ENCODE results near the gene RNFT2.
"Not testable (repeated sequence)": the region's sequence is repeated elsewhere in the genome, so short reads cannot be mapped to it uniquely, and the experiment has no call there.

RNFT2 gene

DNA sequence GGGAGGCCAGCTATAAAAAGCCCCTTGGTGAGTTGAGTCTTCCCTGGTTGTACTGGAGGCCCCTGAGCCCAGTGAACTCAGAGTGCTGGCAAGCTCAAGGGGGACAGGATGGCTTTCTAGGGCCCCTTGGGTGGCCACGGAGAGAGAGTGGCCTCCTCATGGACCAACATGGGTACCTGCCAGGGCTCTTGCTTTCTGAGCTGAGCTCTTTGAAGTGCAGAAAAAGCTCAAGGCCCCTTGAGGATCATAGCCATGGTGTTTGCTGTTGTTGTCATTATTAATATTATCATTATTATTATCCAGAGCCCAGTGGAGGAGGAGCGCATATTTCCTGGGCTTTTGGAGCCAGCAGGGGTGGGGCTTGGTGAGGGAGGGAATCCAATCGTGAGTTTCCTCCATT, 6.7 kb downstream of the RNFT2 start:
- H3K27me3 Mint-ChIP-seq (ENCODE audit: low read depth), result no peaks in the 10 kb centered on the region
- no peak overlapping the region for H3K27ac Mint-ChIP-seq
- H3K4me1 Mint-ChIP-seq (ENCODE audit: low read depth), result no peaks in the 10 kb centered on the region
- H3K36me3 Mint-ChIP-seq (ENCODE audit: low read depth), result no peaks in the 10 kb centered on the region
- no peaks in the 10 kb centered on the region for H3K9me3 Mint-ChIP-seq
- no peak for DNase-seq (ENCODE audit: low spot score)
- H3K4me3 Mint-ChIP-seq, result no peak overlapping the region

DNA sequence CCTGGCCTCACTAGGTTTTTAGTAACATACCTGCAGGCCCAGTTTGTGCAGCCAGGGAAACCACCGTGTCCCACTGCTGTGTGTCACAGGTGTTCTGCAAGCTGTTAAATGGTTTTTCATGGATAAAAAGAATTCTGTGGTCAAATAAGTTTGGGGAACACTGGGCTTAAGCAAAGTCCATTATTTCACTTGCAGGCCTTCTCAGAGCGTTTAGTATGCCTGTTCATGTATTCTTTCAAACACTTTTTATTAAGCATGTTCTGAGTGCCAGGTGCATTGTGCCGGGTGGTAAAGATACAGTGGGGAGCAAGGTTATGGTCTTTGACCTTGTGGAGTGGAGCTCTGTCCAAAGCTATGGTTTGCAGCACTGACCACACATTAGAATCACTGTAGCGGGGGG, 7.4 kb downstream of the RNFT2 start:
- no peak for DNase-seq (ENCODE audit: low spot score)
- Mint-ChIP-seq H3K4me3 (no peak overlapping the region), H3K27me3 (ENCODE audit: low read depth) (no peaks in the 10 kb centered on the region), H3K27ac (no peak overlapping the region), H3K9me3 (no peaks in the 10 kb centered on the region), H3K36me3 (ENCODE audit: low read depth) (no peaks in the 10 kb centered on the region), H3K4me1 (ENCODE audit: low read depth) (no peaks in the 10 kb centered on the region)

DNA sequence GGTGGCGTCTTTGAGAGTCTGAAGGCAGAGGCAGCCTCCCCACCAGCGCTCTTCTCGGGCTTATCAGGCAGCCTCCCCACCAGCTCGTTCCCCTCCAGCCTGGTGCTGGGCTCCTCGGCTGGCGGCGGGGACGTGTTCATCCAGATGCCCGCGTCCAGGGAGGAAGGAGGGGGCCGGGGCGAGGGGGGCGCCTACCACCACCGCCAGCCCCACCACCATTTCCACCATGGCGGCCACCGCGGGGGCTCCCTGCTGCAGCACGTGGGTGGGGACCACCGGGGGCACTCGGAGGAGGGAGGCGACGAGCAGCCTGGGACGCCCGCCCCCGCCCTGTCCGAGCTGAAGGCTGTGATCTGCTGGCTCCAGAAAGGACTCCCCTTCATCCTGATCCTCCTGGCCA, 11.8 kb downstream of the RNFT2 start:
- Mint-ChIP-seq H3K36me3 (ENCODE audit: low read depth) (no peaks in the 10 kb centered on the region), H3K4me1 (ENCODE audit: low read depth) (no peaks in the 10 kb centered on the region), H3K27me3 (ENCODE audit: low read depth) (no peaks in the 10 kb centered on the region), H3K27ac (no peak overlapping the region), H3K4me3 (no peak overlapping the region), H3K9me3 (no peaks in the 10 kb centered on the region)
- no peak for DNase-seq (ENCODE audit: low spot score)

DNA sequence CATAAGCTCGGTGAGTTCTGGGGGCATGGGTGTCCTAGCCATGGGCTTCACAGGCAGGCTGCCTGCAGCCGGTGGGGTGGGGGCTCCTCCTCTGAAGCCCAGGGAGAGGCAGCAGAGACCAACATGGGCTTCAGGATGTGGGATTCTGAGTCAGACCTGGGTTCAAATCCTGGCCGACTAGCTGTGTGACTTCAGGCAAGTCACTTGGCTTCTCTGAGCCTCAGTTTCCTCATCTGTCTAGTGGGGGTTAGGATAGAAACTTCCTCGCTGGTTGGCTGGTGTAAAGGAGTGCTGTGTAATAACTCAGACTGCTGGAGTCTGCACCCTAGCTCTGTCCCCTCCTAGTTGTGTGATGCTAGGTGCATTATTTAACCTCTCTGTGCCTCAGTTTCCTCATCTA, 12.2 kb downstream of the RNFT2 start:
- Mint-ChIP-seq H3K36me3 (ENCODE audit: low read depth) (no peaks in the 10 kb centered on the region), H3K4me1 (ENCODE audit: low read depth) (no peaks in the 10 kb centered on the region), H3K9me3 (no peaks in the 10 kb centered on the region), H3K27me3 (ENCODE audit: low read depth) (no peaks in the 10 kb centered on the region), H3K4me3 (no peak overlapping the region), H3K27ac (no peak overlapping the region)
- no peak for DNase-seq (ENCODE audit: low spot score)

DNA sequence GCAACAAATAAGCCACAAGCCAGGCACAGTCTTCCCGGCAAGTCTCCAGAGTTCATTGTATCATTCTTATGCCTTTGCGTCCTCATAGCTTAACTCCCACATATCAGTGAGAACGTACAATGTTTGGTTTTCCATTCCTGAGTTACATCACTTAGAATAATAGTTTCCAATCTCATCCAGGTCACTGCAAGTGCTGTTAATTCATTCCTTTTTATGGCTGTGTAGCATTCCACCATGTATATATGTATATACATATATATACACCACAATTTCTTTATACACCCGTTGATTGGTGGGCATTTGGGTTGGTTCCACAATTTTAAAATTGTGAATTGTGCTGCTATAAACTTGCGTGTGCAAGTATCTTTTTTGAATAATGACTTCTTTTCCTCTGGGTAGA, 16.0 kb downstream of the RNFT2 start:
- H3K27ac Mint-ChIP-seq; H3K27me3 Mint-ChIP-seq (ENCODE audit: low read depth); H3K36me3 Mint-ChIP-seq (ENCODE audit: low read depth): not testable (repeated sequence)

DNA sequence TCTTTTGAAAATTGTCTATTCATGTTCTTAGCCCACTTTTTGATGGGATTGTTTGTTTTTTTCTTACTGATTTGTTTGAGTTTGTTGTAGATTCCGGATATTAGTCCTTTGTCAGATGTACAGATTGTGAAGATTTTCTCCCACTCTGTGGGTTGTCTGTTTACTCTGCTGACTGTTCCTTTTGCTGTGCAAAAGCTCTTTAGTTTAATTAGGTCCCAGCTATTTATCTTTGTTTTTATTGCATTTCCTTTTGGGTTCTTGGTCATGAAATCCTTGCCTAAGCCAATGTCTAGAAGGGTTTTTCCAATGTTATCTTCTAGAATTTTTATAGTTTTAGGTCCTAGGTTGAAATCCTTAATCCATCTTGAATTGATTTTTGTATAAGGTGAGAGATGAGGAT, 16.7 kb downstream of the RNFT2 start:
- not testable (repeated sequence) for H3K27me3 Mint-ChIP-seq (ENCODE audit: low read depth); H3K36me3 Mint-ChIP-seq (ENCODE audit: low read depth); DNase-seq (ENCODE audit: low spot score); H3K27ac Mint-ChIP-seq; H3K9me3 Mint-ChIP-seq; H3K4me3 Mint-ChIP-seq
- H3K4me1 Mint-ChIP-seq (ENCODE audit: low read depth), result peaks cover 17% of the 10 kb centered on the region

More for the DNA sequence above, 16.0 kb downstream of the RNFT2 start:
- H3K4me1 Mint-ChIP-seq (ENCODE audit: low read depth), result peaks cover 17% of the 10 kb centered on the region
- not testable (repeated sequence) for H3K9me3 Mint-ChIP-seq; DNase-seq (ENCODE audit: low spot score); H3K4me3 Mint-ChIP-seq

DNA sequence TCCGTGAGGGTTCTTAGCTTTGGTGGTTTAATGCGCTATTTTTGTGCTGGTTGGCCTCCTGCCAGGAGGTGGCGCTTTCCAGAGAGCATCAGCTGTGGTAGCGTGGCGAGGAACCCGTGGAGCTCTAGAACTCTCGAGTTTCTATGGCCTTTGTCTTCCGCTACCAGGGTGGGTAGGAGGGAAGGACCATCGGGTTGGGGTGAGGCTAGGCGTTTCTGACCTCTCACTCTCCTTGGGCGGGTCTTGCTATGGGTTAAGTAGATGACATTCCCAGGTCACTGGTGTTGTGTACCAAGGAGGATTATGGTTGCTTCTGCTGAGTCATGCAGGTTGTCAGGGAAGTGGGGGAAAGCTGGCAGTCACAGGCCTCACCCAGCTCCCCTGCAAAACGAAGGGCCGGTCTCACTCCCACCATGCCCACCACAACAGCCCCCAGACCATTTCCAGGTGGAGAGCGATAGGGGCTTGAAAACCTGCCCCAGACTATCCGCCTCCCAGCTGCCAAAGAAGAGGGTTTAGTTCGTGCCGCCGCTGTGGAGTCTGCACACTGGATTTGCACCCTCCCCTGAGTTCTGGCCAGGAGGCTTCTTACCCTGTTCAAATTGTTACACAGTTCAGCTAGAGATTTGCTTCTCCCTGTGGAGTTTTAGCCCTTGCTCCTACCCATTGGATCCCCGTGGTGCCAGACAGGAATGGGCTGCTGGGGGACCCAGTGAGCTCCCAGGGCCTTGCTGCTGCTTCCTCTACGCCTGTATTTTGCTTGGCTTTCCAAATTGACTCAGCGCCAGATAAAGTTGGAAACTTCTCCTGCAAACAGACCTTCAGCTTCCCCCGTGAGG, 21.9 kb downstream of the RNFT2 start:
- Mint-ChIP-seq H3K9me3 (no peaks in the 10 kb centered on the region), H3K27ac (no peak overlapping the region), H3K4me1 (ENCODE audit: low read depth) (peaks cover 17% of the 10 kb centered on the region), H3K4me3 (peak overlapping the region; percentile 73), H3K27me3 (ENCODE audit: low read depth) (no peaks in the 10 kb centered on the region), H3K36me3 (ENCODE audit: low read depth) (no peaks in the 10 kb centered on the region)
- DNase-seq (ENCODE audit: low spot score), result peak; percentile 18

DNA sequence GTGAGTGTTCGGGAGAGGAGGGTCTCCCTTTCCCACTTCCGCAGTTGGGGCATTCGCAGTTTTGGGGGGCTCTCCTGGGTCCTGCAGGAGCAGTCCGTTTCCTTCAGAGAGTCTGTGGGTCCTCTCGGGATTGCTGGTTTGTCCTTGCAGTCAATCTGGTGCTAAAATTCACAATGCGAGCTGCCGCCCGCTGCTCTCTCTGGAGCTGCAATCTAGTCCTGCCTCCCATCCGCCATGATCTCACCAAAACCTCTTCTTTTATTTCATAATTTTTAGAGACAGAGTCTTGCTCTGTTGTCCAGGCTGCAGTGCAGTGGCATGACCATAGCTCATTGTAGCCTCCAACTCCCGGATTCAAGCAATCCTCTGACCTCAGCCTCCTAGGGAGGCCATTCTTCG, 22.5 kb downstream of the RNFT2 start:
- H3K4me1 Mint-ChIP-seq (ENCODE audit: low read depth), result peaks cover 17% of the 10 kb centered on the region
- H3K27me3 Mint-ChIP-seq (ENCODE audit: low read depth), result no peaks in the 10 kb centered on the region
- H3K9me3 Mint-ChIP-seq, result no peaks in the 10 kb centered on the region
- H3K27ac Mint-ChIP-seq, result no peak overlapping the region
- peak overlapping the region; percentile 73 for H3K4me3 Mint-ChIP-seq
- no peak for DNase-seq (ENCODE audit: low spot score)
- H3K36me3 Mint-ChIP-seq (ENCODE audit: low read depth), result no peaks in the 10 kb centered on the region

DNA sequence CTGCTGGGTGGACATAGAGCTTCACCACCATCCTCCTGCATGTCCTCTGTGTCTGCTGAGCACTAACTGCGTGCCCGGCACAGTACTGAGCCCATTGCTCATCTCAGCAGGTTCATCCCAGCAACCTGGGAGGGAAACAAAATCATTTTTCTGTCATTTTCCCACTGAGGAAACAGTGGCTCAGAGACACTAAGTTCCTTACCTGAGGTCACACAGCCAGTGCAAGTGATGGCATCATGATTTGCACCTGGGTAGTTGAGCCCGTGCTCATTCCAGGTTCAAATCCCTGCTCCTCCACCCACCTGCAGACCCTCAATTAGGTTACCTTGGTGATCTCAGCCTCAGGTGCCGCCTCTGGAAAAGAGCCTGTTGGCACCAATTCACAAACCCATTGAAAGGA, 23.4 kb downstream of the RNFT2 start:
- Mint-ChIP-seq H3K4me1 (ENCODE audit: low read depth) (peaks cover 17% of the 10 kb centered on the region), H3K9me3 (no peaks in the 10 kb centered on the region), H3K4me3 (no peak overlapping the region), H3K27ac (no peak overlapping the region), H3K27me3 (ENCODE audit: low read depth) (no peaks in the 10 kb centered on the region), H3K36me3 (ENCODE audit: low read depth) (no peaks in the 10 kb centered on the region)
- DNase-seq (ENCODE audit: low spot score), result no peak

DNA sequence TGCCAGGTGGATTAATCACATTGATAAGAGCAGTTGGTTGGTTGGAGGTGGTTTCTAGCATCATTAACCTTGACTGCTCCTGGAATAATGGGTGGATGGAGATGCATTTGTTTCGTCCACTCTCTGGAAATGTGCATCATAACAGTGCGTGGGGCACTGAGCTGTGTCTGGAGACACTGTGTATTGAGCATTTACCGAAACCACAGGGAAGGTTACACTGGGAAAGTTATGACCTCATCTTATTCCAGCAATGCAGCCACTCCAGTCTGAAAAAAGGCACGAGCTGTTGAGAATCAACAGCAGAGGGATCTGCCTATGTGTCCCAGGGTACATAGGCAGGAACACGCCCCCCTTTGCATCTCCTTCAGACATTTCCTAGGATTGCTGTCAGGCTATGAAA, 27.2 kb downstream of the RNFT2 start:
- Mint-ChIP-seq H3K9me3 (no peaks in the 10 kb centered on the region), H3K27ac (no peak overlapping the region), H3K4me1 (ENCODE audit: low read depth) (no peaks in the 10 kb centered on the region), H3K4me3 (no peak overlapping the region), H3K27me3 (ENCODE audit: low read depth) (no peaks in the 10 kb centered on the region), H3K36me3 (ENCODE audit: low read depth) (no peaks in the 10 kb centered on the region)
- no peak for DNase-seq (ENCODE audit: low spot score)

DNA sequence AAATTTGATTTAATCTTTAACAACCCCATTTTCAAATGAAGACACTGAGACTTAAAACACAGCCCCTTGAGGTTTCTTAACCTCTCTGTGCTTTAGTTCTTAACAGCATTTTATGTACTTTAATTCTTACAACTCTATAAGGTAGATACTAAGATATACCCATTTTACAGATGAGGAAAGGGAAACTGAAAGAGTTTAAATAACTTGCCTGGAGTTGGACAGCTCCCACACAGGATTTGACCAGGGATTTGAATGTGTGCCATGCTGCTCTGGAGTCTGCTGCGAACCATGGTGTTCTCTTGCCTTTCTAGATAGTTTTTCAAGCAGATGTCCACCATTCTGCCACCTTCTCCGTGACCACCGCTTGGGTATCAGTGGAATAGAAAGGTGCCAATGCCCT, 28.2 kb downstream of the RNFT2 start:
- no peaks in the 10 kb centered on the region for H3K9me3 Mint-ChIP-seq
- H3K27ac Mint-ChIP-seq, result no peak overlapping the region
- H3K36me3 Mint-ChIP-seq (ENCODE audit: low read depth), result no peaks in the 10 kb centered on the region
- no peak overlapping the region for H3K4me3 Mint-ChIP-seq
- no peak for DNase-seq (ENCODE audit: low spot score)
- H3K4me1 Mint-ChIP-seq (ENCODE audit: low read depth), result no peaks in the 10 kb centered on the region
- H3K27me3 Mint-ChIP-seq (ENCODE audit: low read depth), result no peaks in the 10 kb centered on the region

DNA sequence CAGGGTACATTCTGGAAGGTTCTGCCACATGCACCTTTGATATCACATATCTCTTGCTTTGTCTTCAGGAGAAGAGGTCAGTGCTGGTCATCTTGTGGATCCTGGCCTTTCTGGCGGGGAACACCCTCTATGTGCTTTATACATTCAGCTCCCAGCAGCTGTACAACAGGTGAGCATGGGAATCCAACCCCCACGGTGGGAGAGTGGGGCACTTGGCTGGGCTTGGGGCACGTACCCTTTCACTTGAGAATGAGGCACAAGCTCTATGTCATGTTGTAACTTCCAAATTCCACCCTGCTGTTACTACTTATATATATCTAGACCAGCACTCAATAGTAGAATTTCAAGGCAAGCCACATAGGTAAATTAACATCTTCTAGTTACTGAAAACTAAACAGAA, 28.6 kb downstream of the RNFT2 start:
- no peak overlapping the region for H3K4me3 Mint-ChIP-seq
- no peaks in the 10 kb centered on the region for H3K36me3 Mint-ChIP-seq (ENCODE audit: low read depth)
- H3K4me1 Mint-ChIP-seq (ENCODE audit: low read depth), result no peaks in the 10 kb centered on the region
- no peak overlapping the region for H3K27ac Mint-ChIP-seq
- H3K9me3 Mint-ChIP-seq, result no peaks in the 10 kb centered on the region
- H3K27me3 Mint-ChIP-seq (ENCODE audit: low read depth), result no peaks in the 10 kb centered on the region
- no peak for DNase-seq (ENCODE audit: low spot score)

DNA sequence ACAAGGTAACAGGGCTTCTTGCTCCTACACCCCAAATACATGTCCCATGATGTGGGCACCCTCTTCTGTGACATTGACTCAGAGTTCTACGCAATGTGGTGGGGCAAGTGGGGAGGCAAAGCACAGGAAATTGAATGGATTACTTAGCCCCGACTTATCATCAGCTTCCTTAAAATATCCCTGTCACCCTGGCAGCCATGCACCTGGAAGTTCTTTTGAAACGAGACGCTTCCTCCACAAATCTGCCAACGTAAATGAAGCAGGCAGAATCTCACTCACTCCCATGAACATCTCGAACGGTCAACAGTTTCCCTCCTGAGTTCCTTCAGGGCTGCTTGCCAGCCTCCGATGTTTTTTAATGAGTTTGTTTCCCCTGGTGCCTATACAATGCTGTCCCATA, 33.5 kb downstream of the RNFT2 start:
- H3K27me3 Mint-ChIP-seq (ENCODE audit: low read depth), result no peaks in the 10 kb centered on the region
- H3K27ac Mint-ChIP-seq, result no peak overlapping the region
- H3K9me3 Mint-ChIP-seq, result no peaks in the 10 kb centered on the region
- H3K4me1 Mint-ChIP-seq (ENCODE audit: low read depth), result no peaks in the 10 kb centered on the region
- no peak overlapping the region for H3K4me3 Mint-ChIP-seq
- DNase-seq (ENCODE audit: low spot score), result no peak
- H3K36me3 Mint-ChIP-seq (ENCODE audit: low read depth), result no peaks in the 10 kb centered on the region

DNA sequence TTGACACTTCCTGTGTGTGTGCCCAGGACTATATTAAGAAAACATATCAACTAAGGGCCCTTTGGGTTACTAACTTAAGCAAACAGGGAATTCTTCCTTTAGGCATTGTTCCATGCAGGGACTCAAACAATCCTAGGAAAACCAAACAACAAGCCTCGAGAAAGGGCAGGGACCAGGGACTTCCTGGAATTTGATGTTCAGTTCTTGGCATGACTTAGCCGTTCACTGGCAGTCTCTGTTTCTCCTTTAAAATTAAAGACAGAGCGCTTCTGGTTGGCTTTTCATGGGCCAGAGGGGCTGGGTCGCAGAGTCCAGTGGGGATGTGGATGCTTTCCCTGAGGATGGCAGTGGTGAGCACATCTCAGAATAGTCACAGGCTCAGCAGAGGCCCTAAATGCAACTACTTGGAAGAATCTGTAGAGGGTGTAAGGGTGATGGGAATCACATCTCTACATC, 35.2 kb downstream of the RNFT2 start:
- no peak overlapping the region for H3K27ac Mint-ChIP-seq
- no peaks in the 10 kb centered on the region for H3K27me3 Mint-ChIP-seq (ENCODE audit: low read depth)
- H3K9me3 Mint-ChIP-seq, result no peaks in the 10 kb centered on the region
- DNase-seq (ENCODE audit: low spot score), result no peak
- H3K4me1 Mint-ChIP-seq (ENCODE audit: low read depth), result no peaks in the 10 kb centered on the region
- H3K4me3 Mint-ChIP-seq, result no peak overlapping the region
- H3K36me3 Mint-ChIP-seq (ENCODE audit: low read depth), result no peaks in the 10 kb centered on the region

DNA sequence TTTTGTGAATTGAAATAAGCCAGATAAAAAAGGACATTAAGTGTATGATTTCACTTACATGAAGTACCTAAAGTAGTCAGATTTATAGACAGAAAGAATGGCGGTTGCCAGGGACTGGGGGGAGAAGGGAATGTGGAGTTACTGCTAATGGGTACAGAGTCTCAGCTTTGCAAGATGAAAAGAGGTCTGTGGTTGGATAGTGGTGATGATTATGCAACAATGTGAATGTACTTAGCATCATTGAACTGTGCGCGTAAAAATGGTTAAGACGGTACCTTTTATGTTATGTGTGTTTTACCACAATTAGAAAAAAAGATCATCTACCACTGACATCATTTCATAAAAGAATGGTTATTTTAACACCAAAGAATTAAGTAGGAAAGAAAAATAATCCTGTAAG, 35.9 kb downstream of the RNFT2 start:
- Mint-ChIP-seq H3K9me3 (no peaks in the 10 kb centered on the region), H3K4me3 (no peak overlapping the region), H3K27me3 (ENCODE audit: low read depth) (no peaks in the 10 kb centered on the region), H3K4me1 (ENCODE audit: low read depth) (no peaks in the 10 kb centered on the region), H3K36me3 (ENCODE audit: low read depth) (no peaks in the 10 kb centered on the region), H3K27ac (no peak overlapping the region)
- no peak for DNase-seq (ENCODE audit: low spot score)

Measured in T-helper 2 cell treated with Interferon-gamma antibody and Interleukin-4, amounts not matched to agents 5 μg/mL and 100 μg/mL, for 36 hours (primary cell).